GM12872 (cell line): Measurements from ENCODE around the gene CHIT1.

Experiments
- CTCF ChIP-seq: IDR thresholded peaks from 3 replicates; pipeline ENCODE4 v1.5.1; 2011; ENCODE audit warnings: low read depth, mild to moderate bottlenecking, low read length, moderate library complexity; ENCODE audit not compliant: insufficient read depth

CHIT1 gene

GRCh38 chr1:203166192-203166940 lies 63.1 kb downstream of the CHIT1 start:
- peak; percentile 69 for TF ChIP-seq CTCF
